Duodenal mucosa (tissue), 2 donors: ENCODE measurements around the gene FOLR2.
"Not testable (repeated sequence)": the region's sequence is repeated elsewhere in the genome, so short reads cannot be mapped to it uniquely, and the experiment has no call there.

ENCODE experiments used
- H3K27ac ChIP-seq: one replicate; pipeline ENCODE4 v1.7.0; 2013; ENCODE audit warnings: low read depth, low read length
- H3K27me3 ChIP-seq, 2 donors: one replicate each; pipeline ENCODE4 v1.7.0; 2013; ENCODE audit warnings: low read length in 2 of 2, control low read depth in 1 of 2; ENCODE audit not compliant: insufficient read depth in 2 of 2, control insufficient read depth in 1 of 2
- H3K36me3 ChIP-seq, 2 donors: one replicate each; pipeline ENCODE4 v1.7.0; 2013; ENCODE audit warnings: low read length in 2 of 2, control low read depth in 1 of 2; ENCODE audit not compliant: insufficient read depth in 2 of 2, control insufficient read depth in 1 of 2
- H3K4me1 ChIP-seq, 2 donors: one replicate each; pipeline ENCODE4 v1.7.0; 2013; ENCODE audit warnings: low read length in 2 of 2, control low read depth in 1 of 2; ENCODE audit not compliant: insufficient read depth in 2 of 2, control insufficient read depth in 1 of 2
- H3K4me3 ChIP-seq, 2 donors: one replicate each; pipeline ENCODE4 v1.7.0; 2013; ENCODE audit warnings: low read length in 2 of 2, low read depth in 1 of 2
- H3K9ac ChIP-seq, 2 donors: one replicate each; pipeline ENCODE4 v1.7.0; 2013; ENCODE audit warnings: low read length in 2 of 2, low read depth in 1 of 2
- H3K9me3 ChIP-seq, 2 donors: one replicate each; pipeline ENCODE4 v1.7.0; 2013; ENCODE audit warnings: low read length in 2 of 2, control low read depth in 1 of 2; ENCODE audit not compliant: control insufficient read depth in 1 of 2

FOLR2 gene

GRCh38 chr11:72250661-72251464 is 34.3 kb downstream of the FOLR2 start:
- H3K27ac ChIP-seq, result no peak overlapping the region
- H3K9ac ChIP-seq, result no peak overlapping the region
- H3K36me3 ChIP-seq, result no peaks in the 10 kb centered on the region
- H3K9me3 ChIP-seq, result no peaks in the 10 kb centered on the region
- H3K27me3 ChIP-seq, result peaks cover 20 to 28% of the 10 kb centered on the region in 2 donors
- no peak overlapping the region for H3K4me3 ChIP-seq
- H3K4me1 ChIP-seq, result no peaks in the 10 kb centered on the region

- no peaks in the 10 kb centered on the region for H3K36me3 ChIP-seq
- H3K4me3 ChIP-seq, result no peak overlapping the region
- peaks cover 19 to 25% of the 10 kb centered on the region in 2 donors for H3K27me3 ChIP-seq
- no peak overlapping the region for H3K9ac ChIP-seq
- no peaks in the 10 kb centered on the region for H3K9me3 ChIP-seq
- no peaks in the 10 kb centered on the region for H3K4me1 ChIP-seq
- H3K27ac ChIP-seq, result no peak overlapping the region
These were observed 35.0 kb downstream of the FOLR2 start for GRCh38 chr11:72251614-72252013.

GRCh38 chr11:72253392-72253791 is 36.8 kb downstream of the FOLR2 start:
- Histone ChIP-seq H3K9me3 (no peaks in the 10 kb centered on the region), H3K4me1 (no peaks in the 10 kb centered on the region), H3K27me3 (peaks cover 6 to 11% of the 10 kb centered on the region in 2 donors), H3K4me3 (no peak overlapping the region), H3K9ac (no peak overlapping the region), H3K36me3 (no peaks in the 10 kb centered on the region), H3K27ac (no peak overlapping the region)

GRCh38 chr11:72254299-72254993 is 37.9 kb downstream of the FOLR2 start:
- H3K9ac ChIP-seq, result no peak overlapping the region
- H3K27ac ChIP-seq, result no peak overlapping the region

GRCh38 chr11:72257570-72257969 is 41.0 kb downstream of the FOLR2 start:
- no peaks in the 10 kb centered on the region for H3K4me1 ChIP-seq
- H3K9me3 ChIP-seq, result no peaks in the 10 kb centered on the region
- no peak overlapping the region for H3K9ac ChIP-seq
- H3K27me3 ChIP-seq, result peaks cover 0 to 5% of the 10 kb centered on the region in 2 donors
- H3K4me3 ChIP-seq, result no peak overlapping the region
- H3K36me3 ChIP-seq, result no peaks in the 10 kb centered on the region
- no peak overlapping the region for H3K27ac ChIP-seq

More at GRCh38 chr11:72254299-72254993, 37.9 kb downstream of the FOLR2 start:
- H3K9me3 ChIP-seq, result no peaks in the 10 kb centered on the region
- no peak overlapping the region for H3K4me3 ChIP-seq
- H3K27me3 ChIP-seq, result peaks cover 0 to 5% of the 10 kb centered on the region in 2 donors
- H3K36me3 ChIP-seq, result no peaks in the 10 kb centered on the region
- H3K4me1 ChIP-seq, result no peaks in the 10 kb centered on the region

GRCh38 chr11:72259490-72259889 is 42.9 kb downstream of the FOLR2 start:
- H3K4me1 ChIP-seq, result no peaks in the 10 kb centered on the region
- no peaks in the 10 kb centered on the region for H3K9me3 ChIP-seq
- no peaks in the 10 kb centered on the region for H3K36me3 ChIP-seq
- H3K27ac ChIP-seq, result no peak overlapping the region
- no peak overlapping the region for H3K4me3 ChIP-seq
- H3K9ac ChIP-seq, result no peak overlapping the region
- peaks cover 0 to 5% of the 10 kb centered on the region in 2 donors for H3K27me3 ChIP-seq

GRCh38 chr11:72260574-72260973 is 44.0 kb downstream of the FOLR2 start:
- Histone ChIP-seq H3K4me3 (no peak overlapping the region), H3K27me3 (peaks cover 0 to 5% of the 10 kb centered on the region in 2 donors), H3K9me3 (no peaks in the 10 kb centered on the region), H3K27ac (no peak overlapping the region), H3K36me3 (no peaks in the 10 kb centered on the region), H3K4me1 (no peaks in the 10 kb centered on the region), H3K9ac (no peak overlapping the region)

- no peak overlapping the region for H3K4me3 ChIP-seq
- no peaks in the 10 kb centered on the region for H3K27me3 ChIP-seq
- H3K9ac ChIP-seq, result no peak overlapping the region
- H3K36me3 ChIP-seq, result no peaks in the 10 kb centered on the region
- no peaks in the 10 kb centered on the region for H3K4me1 ChIP-seq
- no peaks in the 10 kb centered on the region for H3K9me3 ChIP-seq
- H3K27ac ChIP-seq, result no peak overlapping the region
These were observed 46.8 kb downstream of the FOLR2 start for GRCh38 chr11:72263361-72263760.

- no peak overlapping the region for H3K27ac ChIP-seq
- H3K27me3 ChIP-seq, result no peaks in the 10 kb centered on the region
- H3K4me1 ChIP-seq, result no peaks in the 10 kb centered on the region
- no peaks in the 10 kb centered on the region for H3K36me3 ChIP-seq
- no peaks in the 10 kb centered on the region for H3K9me3 ChIP-seq
- no peak overlapping the region for H3K9ac ChIP-seq
- no peak overlapping the region for H3K4me3 ChIP-seq
These were observed 49.4 kb downstream of the FOLR2 start for GRCh38 chr11:72265951-72266350.

GRCh38 chr11:72266960-72267359 is 50.4 kb downstream of the FOLR2 start:
- H3K36me3 ChIP-seq, H3K27me3 ChIP-seq, H3K9ac ChIP-seq, H3K9me3 ChIP-seq, H3K27ac ChIP-seq, H3K4me1 ChIP-seq, H3K4me3 ChIP-seq: not testable (repeated sequence)
